T-helper 17 cell (primary cell): ENCODE measurements around the gene LMO4. TPM values are rescaled to one million over a fixed set of nuclear protein-coding genes. Genes with fewer than 3 reads are reported as not detected.

Experiments used
- ATAC-seq: fragments of 150-1000 bp; cut with Tn5 transposase; 2 replicates; pipeline ENCODE4 v1.10.0; 2021; ENCODE audit warnings: mild to moderate bottlenecking, moderate library complexity
- DNase-seq, 3 donors: peaks; one replicate each; pipeline versions ENCODE4 v3.0.0 to v3.0.0-alpha.2; 2020 to 2021
- H3K9me3 ChIP-seq: one replicate; pipeline ENCODE4 v1.7.0; 2013; ENCODE audit warnings: low read length, mild to moderate bottlenecking; ENCODE audit not compliant: control insufficient read depth, poor library complexity, severe bottlenecking
- H3K27ac Mint-ChIP-seq: one replicate; pipeline ENCODE4 v1.8.0; 2022; ENCODE audit warnings: mild to moderate bottlenecking, moderate library complexity, mixed read lengths
- H3K27me3 Mint-ChIP-seq: one replicate; pipeline ENCODE4 v1.8.0; 2022; ENCODE audit warnings: mixed read lengths
- H3K36me3 Mint-ChIP-seq: one replicate; pipeline ENCODE4 v1.8.0; 2022; ENCODE audit warnings: low read depth, mixed read lengths
- H3K4me1 Mint-ChIP-seq: one replicate; pipeline ENCODE4 v1.8.0; 2022; ENCODE audit warnings: mild to moderate bottlenecking, mixed read lengths
- H3K4me3 Mint-ChIP-seq: one replicate; pipeline ENCODE4 v1.8.0; 2022; ENCODE audit warnings: mild to moderate bottlenecking, moderate library complexity, mixed read lengths
- total RNA-seq, 4 donors: library from RNA in 2 of 4; stranded (reverse) in 2 of 4; gene quantifications; one replicate each; pipeline ENCODE4 v1.2.3 and lab custom pipeline; 2022 to 2026

Gene LMO4
- total RNA-seq, 2 donors from 2014 or later, result 18.2 to 19.9 TPM

GRCh38 chr1:87356591-87356990, 27.9 kb downstream of the LMO4 start:
- H3K9me3 ChIP-seq, result no peaks in the 10 kb centered on the region
- ATAC-seq (no peak), DNase-seq (no peak)
- Mint-ChIP-seq H3K27me3 (no peaks in the 10 kb centered on the region), H3K36me3 (no peaks in the 10 kb centered on the region), H3K4me3 (no peak overlapping the region), H3K4me1 (peaks cover 8% of the 10 kb centered on the region), H3K27ac (no peak overlapping the region)

- no peaks in the 10 kb centered on the region for H3K36me3 Mint-ChIP-seq
- ATAC-seq, result no peak
Measured at GRCh38 chr1:87358219-87358618, 29.5 kb downstream of the LMO4 start.

GRCh38 chr1:87359586-87359985, 30.9 kb downstream of the LMO4 start:
- H3K9me3 ChIP-seq, result no peaks in the 10 kb centered on the region
- Mint-ChIP-seq H3K27me3 (no peaks in the 10 kb centered on the region), H3K36me3 (no peaks in the 10 kb centered on the region), H3K4me1 (peaks cover 7% of the 10 kb centered on the region), H3K4me3 (no peak overlapping the region), H3K27ac (no peak overlapping the region)
- ATAC-seq (no peak), DNase-seq (no peak)

More at GRCh38 chr1:87358219-87358618, 29.5 kb downstream of the LMO4 start:
- Mint-ChIP-seq H3K4me1 (peaks cover 7% of the 10 kb centered on the region), H3K4me3 (no peak overlapping the region), H3K27me3 (no peaks in the 10 kb centered on the region), H3K27ac (no peak overlapping the region)
- DNase-seq, result no peak
- H3K9me3 ChIP-seq, result no peaks in the 10 kb centered on the region

- H3K4me1 Mint-ChIP-seq, result peaks cover 7% of the 10 kb centered on the region
- no peak overlapping the region for H3K27ac Mint-ChIP-seq
- H3K9me3 ChIP-seq, result no peaks in the 10 kb centered on the region
- no peak overlapping the region for H3K4me3 Mint-ChIP-seq
- ATAC-seq, result no peak
- DNase-seq, result no peak
- H3K36me3 Mint-ChIP-seq, result no peaks in the 10 kb centered on the region
- no peaks in the 10 kb centered on the region for H3K27me3 Mint-ChIP-seq
Measured at GRCh38 chr1:87362063-87362833, 33.6 kb downstream of the LMO4 start.

- H3K9me3 ChIP-seq, result no peaks in the 10 kb centered on the region
- H3K27ac Mint-ChIP-seq, result no peak overlapping the region
- ATAC-seq (no peak), DNase-seq (no peak)
- H3K4me3 Mint-ChIP-seq, result no peak overlapping the region
- H3K36me3 Mint-ChIP-seq, result no peaks in the 10 kb centered on the region
- H3K4me1 Mint-ChIP-seq, result peaks cover 7% of the 10 kb centered on the region
- no peaks in the 10 kb centered on the region for H3K27me3 Mint-ChIP-seq
Measured at GRCh38 chr1:87362834-87363426, 34.2 kb downstream of the LMO4 start.

- ATAC-seq, result no peak
- Mint-ChIP-seq H3K4me1 (no peaks in the 10 kb centered on the region), H3K27me3 (no peaks in the 10 kb centered on the region), H3K27ac (no peak overlapping the region), H3K36me3 (peaks cover 2% of the 10 kb centered on the region), H3K4me3 (no peak overlapping the region)
- H3K9me3 ChIP-seq, result no peaks in the 10 kb centered on the region
- no peak for DNase-seq
Measured at GRCh38 chr1:87367549-87367948, 38.9 kb downstream of the LMO4 start.

- no peaks in the 10 kb centered on the region for H3K9me3 ChIP-seq
- Mint-ChIP-seq H3K4me1 (no peaks in the 10 kb centered on the region), H3K27me3 (no peaks in the 10 kb centered on the region), H3K27ac (no peak overlapping the region), H3K36me3 (peaks cover 2% of the 10 kb centered on the region), H3K4me3 (no peak overlapping the region)
- ATAC-seq, result no peak
- DNase-seq, result no peak
Measured at GRCh38 chr1:87368907-87369306, 40.2 kb downstream of the LMO4 start.

- H3K36me3 Mint-ChIP-seq, result peaks cover 2% of the 10 kb centered on the region
- no peaks in the 10 kb centered on the region for H3K9me3 ChIP-seq
- no peak overlapping the region for H3K27ac Mint-ChIP-seq
- no peaks in the 10 kb centered on the region for H3K4me1 Mint-ChIP-seq
- DNase-seq, result no peak
- no peak for ATAC-seq
- H3K4me3 Mint-ChIP-seq, result no peak overlapping the region
- H3K27me3 Mint-ChIP-seq, result no peaks in the 10 kb centered on the region
Measured at GRCh38 chr1:87369736-87370478, 41.2 kb downstream of the LMO4 start.

GRCh38 chr1:87370544-87370943, 41.9 kb downstream of the LMO4 start:
- Mint-ChIP-seq H3K36me3 (peaks cover 2% of the 10 kb centered on the region), H3K27ac (no peak overlapping the region), H3K4me3 (no peak overlapping the region), H3K4me1 (no peaks in the 10 kb centered on the region), H3K27me3 (no peaks in the 10 kb centered on the region)
- no peaks in the 10 kb centered on the region for H3K9me3 ChIP-seq
- no peak for ATAC-seq
- no peak for DNase-seq

- H3K4me3 Mint-ChIP-seq, result no peak overlapping the region
- H3K9me3 ChIP-seq, result peaks cover 3% of the 10 kb centered on the region
- H3K36me3 Mint-ChIP-seq, result no peaks in the 10 kb centered on the region
- DNase-seq (no peak), ATAC-seq (no peak)
- H3K27me3 Mint-ChIP-seq, result no peaks in the 10 kb centered on the region
- no peaks in the 10 kb centered on the region for H3K4me1 Mint-ChIP-seq
- no peak overlapping the region for H3K27ac Mint-ChIP-seq
Measured at GRCh38 chr1:87379306-87379705, 50.6 kb downstream of the LMO4 start.

GRCh38 chr1:87386217-87386790, 57.6 kb downstream of the LMO4 start:
- peaks cover 2% of the 10 kb centered on the region for H3K36me3 Mint-ChIP-seq
- ATAC-seq (no peak), DNase-seq (no peak)
- no peaks in the 10 kb centered on the region for H3K4me1 Mint-ChIP-seq
- H3K4me3 Mint-ChIP-seq, result no peak overlapping the region
- H3K27ac Mint-ChIP-seq, result no peak overlapping the region
- peaks cover 3% of the 10 kb centered on the region for H3K9me3 ChIP-seq
- peaks cover 10% of the 10 kb centered on the region for H3K27me3 Mint-ChIP-seq

- Mint-ChIP-seq H3K27me3 (peaks cover 10% of the 10 kb centered on the region), H3K4me1 (no peaks in the 10 kb centered on the region), H3K4me3 (no peak overlapping the region), H3K36me3 (peaks cover 2% of the 10 kb centered on the region), H3K27ac (no peak overlapping the region)
- ATAC-seq (no peak), DNase-seq (no peak)
- H3K9me3 ChIP-seq, result peaks cover 3% of the 10 kb centered on the region
Measured at GRCh38 chr1:87388411-87388810, 59.7 kb downstream of the LMO4 start.

- Mint-ChIP-seq H3K4me1 (no peaks in the 10 kb centered on the region), H3K4me3 (no peak overlapping the region), H3K27ac (no peak overlapping the region), H3K27me3 (peaks cover 10% of the 10 kb centered on the region), H3K36me3 (peaks cover 2% of the 10 kb centered on the region)
- no peak for DNase-seq
- peaks cover 3% of the 10 kb centered on the region for H3K9me3 ChIP-seq
- no peak for ATAC-seq
Measured at GRCh38 chr1:87389011-87389410, 60.3 kb downstream of the LMO4 start.
